Endothelial cell of umbilical vein (primary cell): Measurements from ENCODE around the gene ITGA7. TPM values are rescaled to one million over a fixed set of nuclear protein-coding genes. Genes with fewer than 3 reads are reported as not detected.

ENCODE experiments used
- BruUV-seq: library from RNA; stranded (reverse); fragments of 400-500 nt; replicated peaks from 2 replicates; lab custom pipeline; 2021; lab: Mats Ljungman, UMichigan
- CTCF ChIA-PET: fragments of 300-600, 350-600 bp; sonication (Branson Sonifier 250); formaldehyde crosslinking; loops from one replicate; lab custom pipeline; 2021; ENCODE audit warnings: antibody characterized with exemption, inconsistent platforms; lab: Charles Lee
- POLR2A ChIA-PET: fragments of 300-600, 350-600 bp; sonication (Branson Sonifier 250); formaldehyde crosslinking; loops from one replicate; lab custom pipeline; 2021; ENCODE audit warnings: antibody characterized with exemption, inconsistent platforms; lab: Charles Lee
- DNase-seq: peaks from one replicate; pipeline ENCODE4 v3.0.0-alpha.2; 2011; ENCODE audit warnings: low read depth, low spot score
- FAIRE-seq: peaks from 2 replicates; lab custom pipeline; 2011; peaks lifted over from hg19 to GRCh38; lab: Jason Lieb, UNC
- H2AFZ ChIP-seq: 2 replicates; pipeline ENCODE4 v1.6.0; 2012; ENCODE audit warnings: low read depth, low read length, control low read depth, inconsistent platforms
- H3K27ac ChIP-seq: 2 replicates; pipeline ENCODE4 v1.5.1; 2011; ENCODE audit warnings: low read depth, mild to moderate bottlenecking, control low read depth, low read length, moderate library complexity; ENCODE audit not compliant: insufficient read depth
- H3K27me3 ChIP-seq, 2 experiments: 2 replicates each; pipeline versions ENCODE4 v1.6.0 to v1.6.1; 2011; ENCODE audit warnings: low read length in 2 of 2, mixed read lengths in 1 of 2; ENCODE audit not compliant: control insufficient read depth in 2 of 2, insufficient read depth in 2 of 2
- H3K36me3 ChIP-seq, 2 experiments: 2 replicates in 1 of 2; 3 replicates in 1 of 2; pipeline ENCODE4 v1.5.1; 2011; ENCODE audit warnings: low read length in 2 of 2, mild to moderate bottlenecking in 1 of 2, moderate library complexity in 1 of 2; ENCODE audit not compliant: control insufficient read depth in 2 of 2, insufficient read depth in 2 of 2; ENCODE audit errors: extremely low read depth in 1 of 2
- H3K4me1 ChIP-seq: 3 replicates; pipeline ENCODE4 v1.5.1; 2011; ENCODE audit warnings: mild to moderate bottlenecking, low read length; ENCODE audit not compliant: control insufficient read depth, insufficient read depth; ENCODE audit errors: extremely low read depth
- H3K4me2 ChIP-seq: 2 replicates; pipeline ENCODE4 v1.6.1; 2011; ENCODE audit warnings: low read length, control low read depth, mixed read lengths; ENCODE audit not compliant: insufficient read depth
- H3K4me3 ChIP-seq, 3 experiments: fragments of 200-600 bp in 1 of 3; sonication (generic), shearing (Covaris generic) in 1 of 3; replicated peaks in 1 of 3; 2 replicates each; pipeline ENCODE4 v1.5.1; 2011 to 2016; ENCODE audit warnings: control low read depth in 3 of 3, low read length in 3 of 3, mild to moderate bottlenecking in 2 of 3, inconsistent platforms in 1 of 3, low read depth in 1 of 3, moderate library complexity in 1 of 3; ENCODE audit not compliant: insufficient read depth in 1 of 3
- H3K79me2 ChIP-seq: 2 replicates; pipeline ENCODE4 v1.6.0; 2012; ENCODE audit warnings: low read length, inconsistent platforms; ENCODE audit not compliant: control insufficient read depth, insufficient read depth
- H3K9ac ChIP-seq: replicated peaks from 2 replicates; pipeline ENCODE3; 2011; ENCODE audit warnings: low read length, control low read depth; ENCODE audit not compliant: insufficient read depth; ENCODE audit errors: extremely low read depth
- H3K9me1 ChIP-seq: replicated peaks from 3 replicates; pipeline ENCODE4 v1.6.0; 2011; ENCODE audit warnings: mild to moderate bottlenecking, low read length; ENCODE audit not compliant: control insufficient read depth, insufficient read depth; ENCODE audit errors: extremely low read depth
- H3K9me3 ChIP-seq: replicated peaks from 2 replicates; pipeline ENCODE4 v1.5.1; 2012; ENCODE audit warnings: low read length, inconsistent platforms; ENCODE audit not compliant: control insufficient read depth, insufficient read depth
- H4K20me1 ChIP-seq: replicated peaks from 2 replicates; pipeline ENCODE3; 2011; ENCODE audit warnings: mild to moderate bottlenecking, low read length; ENCODE audit not compliant: control insufficient read depth, insufficient read depth; ENCODE audit errors: extremely low read depth
- CTCF ChIP-seq, 2 donors: IDR thresholded peaks; 1 replicate in 1 of 2; 2 replicates in 1 of 2; pipeline ENCODE4 v1.5.1; 2011; ENCODE audit warnings: low read length in 2 of 2, mild to moderate bottlenecking in 2 of 2, moderate library complexity in 2 of 2, control low read depth in 1 of 2, inconsistent platforms in 1 of 2, low read depth in 1 of 2; ENCODE audit not compliant: insufficient read depth in 1 of 2; ENCODE audit errors: extremely low read depth in 1 of 2
- EZH2 ChIP-seq: IDR thresholded peaks from 2 replicates; pipeline ENCODE4 v1.6.1; 2012; ENCODE audit warnings: borderline replicate concordance, low read depth, mild to moderate bottlenecking, moderate library complexity, low read length, inconsistent platforms; ENCODE audit not compliant: severe bottlenecking
- FOS ChIP-seq: IDR thresholded peaks from 2 replicates; pipeline ENCODE4 v1.6.1; 2011; ENCODE audit warnings: mild to moderate bottlenecking, low read length, moderate library complexity, borderline replicate concordance; ENCODE audit not compliant: insufficient read depth
- GATA2 ChIP-seq: IDR thresholded peaks from 2 replicates; pipeline ENCODE4 v1.7.0; 2011; ENCODE audit warnings: low read depth, mild to moderate bottlenecking, moderate library complexity, mixed read lengths, low read length; ENCODE audit not compliant: insufficient read length, insufficient read depth
- MYC ChIP-seq: IDR thresholded peaks from one replicate; pipeline ENCODE4 v1.6.1; 2011; ENCODE audit warnings: mild to moderate bottlenecking, low read depth, low read length
- POLR2AphosphoS5 ChIP-seq: IDR thresholded peaks from 2 replicates; pipeline ENCODE4 v1.6.1; 2012; ENCODE audit warnings: low read depth, mild to moderate bottlenecking, control low read depth, low read length, moderate library complexity; ENCODE audit not compliant: insufficient read depth
- dilution Hi-C: fragments of 300-500 bp; cut with MboI; formaldehyde crosslinking; loops from one replicate; pipeline ENCODE4 v1.15.0; 2019; ENCODE audit warnings: low sequenced_read_pairs; ENCODE audit not compliant: extremely low pct_ligation_motif_present
- intact Hi-C: fragments of 100-400 bp; cut with micrococcal nuclease; formaldehyde crosslinking; loops from one replicate; pipeline ENCODE4 v1.10.0; 2022
- polyA plus RNA-seq, 4 experiments: library from polyadenylated mRNA; depleted of rRNA in 3 of 4; stranded (reverse) in 3 of 4; unstranded in 1 of 4; fragments of >200 nt; gene quantifications; 2 replicates each; pipeline versions ENCODE4 v1.2.1 to v1.2.3, GENCODE V29; 2011 to 2012; ENCODE audit warnings: missing spikeins in 1 of 4
- total RNA-seq: library from RNA; stranded (reverse); gene quantifications from 2 replicates; pipeline ENCODE4 v1.2.3, GENCODE V29; 2021
- TF ChIP-seq, protein P1 (sequence below): IDR thresholded peaks from 2 replicates; pipeline ENCODE4 v1.6.1; 2011; ENCODE audit not compliant: insufficient read depth, insufficient read length

The ITGA7 gene
- total and polyA plus RNA-seq, 2 donors (not counting 3 experiments of a cell fraction or from before 2014, with no cell fraction given), result 0.41 to 0.84 TPM

DNA sequence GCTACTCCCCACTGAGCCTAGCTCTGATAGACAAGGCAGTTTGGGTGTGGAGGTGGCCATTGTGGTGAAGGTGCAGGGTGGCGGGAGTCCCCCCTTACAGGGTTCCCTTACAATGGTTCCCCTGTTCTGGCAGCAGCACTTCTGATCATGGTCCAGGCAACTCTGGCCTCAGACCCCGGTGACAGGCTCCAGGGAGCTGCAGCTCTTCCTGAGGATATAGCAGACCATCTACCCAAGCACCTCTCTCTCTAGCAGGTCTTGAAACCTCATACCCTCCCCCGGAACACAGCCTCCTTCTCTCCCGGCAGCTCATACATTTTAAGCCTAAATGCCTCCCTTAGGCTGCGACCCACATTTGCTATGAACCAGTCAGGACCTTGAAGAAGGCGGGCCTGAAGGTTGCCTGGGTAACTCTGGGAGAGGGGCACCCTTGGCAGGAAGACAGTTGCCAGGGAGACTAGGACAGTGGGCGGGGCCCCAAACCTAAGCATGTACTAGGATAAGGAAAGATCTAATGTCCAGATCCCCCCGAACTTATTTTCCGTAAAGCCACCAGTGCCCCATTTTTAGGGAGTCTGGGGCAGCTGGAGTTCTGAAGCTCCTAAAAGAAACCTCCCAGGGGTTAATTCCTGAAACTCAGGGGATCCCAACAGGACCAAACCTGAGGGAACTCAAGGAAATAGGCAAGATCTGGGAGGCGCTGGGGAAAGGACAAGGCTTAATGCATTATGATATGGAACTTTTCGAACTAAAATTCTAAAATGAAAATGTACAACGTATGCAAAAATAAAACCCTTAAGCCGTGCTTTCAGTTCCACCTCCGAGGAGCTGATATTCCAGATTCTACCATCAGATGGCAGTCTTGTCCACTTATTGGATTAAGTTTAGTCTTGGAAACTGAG is 30.7 kb upstream of the ITGA7 start:
- peak overlapping the region; percentile 57 to 91 (median 83) for H3K4me3 ChIP-seq
- POLR2A ChIA-PET, result interaction anchor here (0.5 to 0.9 kb wide), 2 partner anchors 9 to 425 kb away, joined by 4 to 6 read pairs; partner anchors contain the start of gene CD63
- CTCF ChIA-PET, result interaction anchor here (0.5 to 8.2 kb wide), 60 partner anchors 9 to 484 kb away, joined by 3 to 151 read pairs (median 5); partner anchors contain the start of genes BLOC1S1, CD63, DNAJC14 and ESYT1

More for the DNA sequence above, 30.7 kb upstream of the ITGA7 start:
- BruUV-seq, result no TSS peak
- peak overlapping the region; percentile 99 for H3K4me2 ChIP-seq
- H3K9ac ChIP-seq, result peak overlapping the region; percentile 49
- H3K36me3 ChIP-seq, result no peaks in the 10 kb centered on the region
- DNase-seq (peak; percentile 90), FAIRE-seq (peak; percentile 94)
- H3K9me3 ChIP-seq, result no peaks in the 10 kb centered on the region
- no peaks in the 10 kb centered on the region for H3K79me2 ChIP-seq
- TF ChIP-seq FOS (no peak), POLR2AphosphoS5 (no peak), GATA2 (no peak), CTCF (IDR thresholded peaks at IDR 0.05; ENCODE audit: extremely low read depth in 1 of 2, insufficient read depth in 1 of 2, low read depth in 1 of 2, low read length in 2 of 2) (peak; percentile 54 to 79), EZH2 (no peak), MYC (no peak)
- TF ChIP-seq, protein P1, sequence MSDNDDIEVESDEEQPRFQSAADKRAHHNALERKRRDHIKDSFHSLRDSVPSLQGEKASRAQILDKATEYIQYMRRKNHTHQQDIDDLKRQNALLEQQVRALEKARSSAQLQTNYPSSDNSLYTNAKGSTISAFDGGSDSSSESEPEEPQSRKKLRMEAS, result no peak
- peak overlapping the region; percentile 95 for H2AFZ ChIP-seq
- no peak overlapping the region for H3K27ac ChIP-seq
- no peaks in the 10 kb centered on the region for H3K27me3 ChIP-seq
- no peaks in the 10 kb centered on the region for H3K9me1 ChIP-seq
- intact Hi-C loops (loop anchor here (1.0 to 5.0 kb wide), 8 partner anchors 59 to 894 kb away; partner anchors contain the start of genes ORMDL2, PA2G4, RPS26 and SARNP), dilution Hi-C loops (no loop called here)
- peaks cover 14% of the 10 kb centered on the region for H3K4me1 ChIP-seq
- H4K20me1 ChIP-seq, result no peaks in the 10 kb centered on the region
